ENCODE measurements around the gene KIFC1. TPM values are rescaled to one million over a fixed set of nuclear protein-coding genes. Genes with fewer than 3 reads are reported as not detected.
A peak's percentile ranks its signal among the peaks of the same experiment; 100 is the strongest.

Gene KIFC1
- total and polyA plus RNA-seq, 8 donors = 0.46 to 15.4 (median 6.6) TPM; not detected in 1

GRCh38 chr6:33443619-33444504 is 52.2 kb downstream of the KIFC1 start:
- Histone ChIP-seq H3K27me3 (no peaks in the 10 kb centered on the region), H3K9me3 (no peaks in the 10 kb centered on the region), H3K36me3 (peaks cover 13 to 92% (median 80%) of the 10 kb centered on the region in 4 donors), H3K4me3 (no peak overlapping the region), H3K27ac (no peak overlapping the region), H3K4me1 (no peaks in the 10 kb centered on the region)
- DNase-seq = no peak
- 86 to 95% (median 91%) methylated on average over 14 to 18 of the region's 18 CpGs for WGBS, 5 donors
- intact Hi-C loops (cut with DNase I; ENCODE audit: low total_unique reads) = no loop called here
- TF ChIP-seq POLR2A (IDR thresholded peaks at IDR 0.05) (no peak), POLR2AphosphoS5 (IDR thresholded peaks at IDR 0.05) (no peak), EP300 (IDR thresholded peaks at IDR 0.05) (no peak), CTCF (IDR thresholded peaks at IDR 0.05) (no peak)

- Histone ChIP-seq H3K4me3 (no peak overlapping the region), H3K27me3 (no peaks in the 10 kb centered on the region), H3K4me1 (peaks cover 0 to 3% (median 0%) of the 10 kb centered on the region in 4 donors), H3K27ac (peak overlapping the region in 1 of 5 donors; percentile 35), H3K36me3 (peaks cover 13 to 88% (median 80%) of the 10 kb centered on the region in 4 donors), H3K9me3 (no peaks in the 10 kb centered on the region)
- intact Hi-C loops (cut with DNase I; ENCODE audit: low total_unique reads) = no loop called here
- 68 to 89% (median 86%) methylated on average over 3 of the region's 3 CpGs for WGBS, 5 donors
- no peak for DNase-seq
- TF ChIP-seq POLR2A (IDR thresholded peaks at IDR 0.05) (no peak), CTCF (IDR thresholded peaks at IDR 0.05) (no peak), EP300 (IDR thresholded peaks at IDR 0.05) (no peak), POLR2AphosphoS5 (IDR thresholded peaks at IDR 0.05) (no peak)
Observed at GRCh38 chr6:33445119-33445603, 53.5 kb downstream of the KIFC1 start.

GRCh38 chr6:33446356-33446755 is 54.7 kb downstream of the KIFC1 start:
- intact Hi-C loops (cut with DNase I; ENCODE audit: low total_unique reads) = no loop called here
- Histone ChIP-seq H3K9me3 (no peaks in the 10 kb centered on the region), H3K4me1 (peaks cover 0 to 14% (median 0%) of the 10 kb centered on the region in 4 donors), H3K4me3 (no peak overlapping the region), H3K27ac (no peak overlapping the region), H3K36me3 (peaks cover 13 to 77% (median 70%) of the 10 kb centered on the region in 4 donors), H3K27me3 (no peaks in the 10 kb centered on the region)
- 91 to 93% (median 92%) methylated on average over 10 of the region's 10 CpGs for WGBS, 5 donors
- TF ChIP-seq CTCF (IDR thresholded peaks at IDR 0.05) = no peak
- no peak for TF ChIP-seq POLR2AphosphoS5 (IDR thresholded peaks at IDR 0.05)
- no peak for TF ChIP-seq POLR2A (IDR thresholded peaks at IDR 0.05)
- DNase-seq = no peak

- no peak overlapping the region for H3K4me3 ChIP-seq
- TF ChIP-seq POLR2AphosphoS5 (IDR thresholded peaks at IDR 0.05) (no peak), EP300 (IDR thresholded peaks at IDR 0.05) (no peak), POLR2A (IDR thresholded peaks at IDR 0.05) (no peak), CTCF (IDR thresholded peaks at IDR 0.05) (no peak)
- peaks cover 18 to 45% (median 25%) of the 10 kb centered on the region in 4 donors for H3K4me1 ChIP-seq
- H3K9me3 ChIP-seq = no peaks in the 10 kb centered on the region
- H3K36me3 ChIP-seq = peaks cover 0 to 41% (median 36%) of the 10 kb centered on the region in 4 donors
- H3K27me3 ChIP-seq = no peaks in the 10 kb centered on the region
- H3K27ac ChIP-seq = no peak overlapping the region
- 52 to 66% (median 58%) methylated on average over 3 of the region's 3 CpGs for WGBS, 5 donors
- DNase-seq = no peak
- intact Hi-C loops (cut with DNase I; ENCODE audit: low total_unique reads) = no loop called here
Observed at GRCh38 chr6:33450434-33450833, 58.8 kb downstream of the KIFC1 start.

All from stomach (tissue), 9 donors.